GM18867 (cell line): ENCODE results near the gene ELOVL2.
"Not testable (repeated sequence)": the region's sequence is repeated elsewhere in the genome, so short reads cannot be mapped to it uniquely, and the experiment has no call there.

ENCODE experiments used
- ATAC-seq: cut with Tn5 transposase; IDR thresholded peaks from one replicate; pipeline ENCODE4 v1.9.1; 2021; ENCODE audit warnings: mild to moderate bottlenecking, moderate library complexity; ENCODE audit not compliant: unreplicated experiment

Gene ELOVL2

GRCh38 chr6:10993896-10994295 is 50.2 kb downstream of the ELOVL2 start:
- ATAC-seq = no peak

DNA sequence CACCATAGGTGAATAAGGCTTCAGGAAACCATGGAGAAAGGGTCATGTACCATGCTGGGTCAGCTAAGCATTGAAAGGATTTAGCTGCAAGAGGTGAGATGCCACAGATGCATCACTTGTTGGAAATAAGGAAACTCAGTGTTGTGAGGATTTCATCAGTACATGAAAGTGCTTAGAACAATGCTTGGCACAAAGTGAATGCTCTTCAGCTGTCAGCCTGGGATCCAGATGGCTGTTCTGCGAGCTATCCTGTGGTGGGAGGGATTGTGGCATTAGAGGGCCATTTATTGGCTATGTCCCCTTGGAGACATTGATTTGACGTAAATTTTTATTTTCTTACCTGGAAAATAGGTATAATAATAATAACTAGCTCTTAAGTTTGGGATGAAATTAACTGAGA is 53.0 kb downstream of the ELOVL2 start:
- no peak for ATAC-seq

- ATAC-seq = no peak
Measured at GRCh38 chr6:10989587-10989986, 54.5 kb downstream of the ELOVL2 start.

- not testable (repeated sequence) for ATAC-seq
Measured at GRCh38 chr6:10984959-10985358, 59.1 kb downstream of the ELOVL2 start.

DNA sequence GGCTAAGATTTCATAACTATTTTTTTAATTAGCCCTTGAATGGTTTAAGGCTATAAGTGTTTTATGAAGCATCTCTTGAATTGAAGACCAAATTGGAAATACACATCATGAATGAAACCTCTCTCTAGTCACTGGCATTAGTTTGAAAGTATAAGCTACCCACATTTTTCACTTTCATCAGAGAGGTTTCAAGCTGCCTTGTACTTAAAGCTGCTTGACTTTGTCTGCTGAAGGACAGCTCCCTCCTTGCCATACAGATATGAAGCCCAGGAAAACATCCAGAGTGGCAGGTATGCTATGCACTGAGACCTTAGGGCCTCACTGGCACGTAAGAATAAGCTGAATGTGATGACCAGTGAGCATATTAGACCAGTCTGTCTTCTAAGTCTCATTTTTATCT is 62.7 kb downstream of the ELOVL2 start:
- no peak for ATAC-seq

- ATAC-seq = no peak
Measured at GRCh38 chr6:10979603-10980002, 64.5 kb downstream of the ELOVL2 start.

DNA sequence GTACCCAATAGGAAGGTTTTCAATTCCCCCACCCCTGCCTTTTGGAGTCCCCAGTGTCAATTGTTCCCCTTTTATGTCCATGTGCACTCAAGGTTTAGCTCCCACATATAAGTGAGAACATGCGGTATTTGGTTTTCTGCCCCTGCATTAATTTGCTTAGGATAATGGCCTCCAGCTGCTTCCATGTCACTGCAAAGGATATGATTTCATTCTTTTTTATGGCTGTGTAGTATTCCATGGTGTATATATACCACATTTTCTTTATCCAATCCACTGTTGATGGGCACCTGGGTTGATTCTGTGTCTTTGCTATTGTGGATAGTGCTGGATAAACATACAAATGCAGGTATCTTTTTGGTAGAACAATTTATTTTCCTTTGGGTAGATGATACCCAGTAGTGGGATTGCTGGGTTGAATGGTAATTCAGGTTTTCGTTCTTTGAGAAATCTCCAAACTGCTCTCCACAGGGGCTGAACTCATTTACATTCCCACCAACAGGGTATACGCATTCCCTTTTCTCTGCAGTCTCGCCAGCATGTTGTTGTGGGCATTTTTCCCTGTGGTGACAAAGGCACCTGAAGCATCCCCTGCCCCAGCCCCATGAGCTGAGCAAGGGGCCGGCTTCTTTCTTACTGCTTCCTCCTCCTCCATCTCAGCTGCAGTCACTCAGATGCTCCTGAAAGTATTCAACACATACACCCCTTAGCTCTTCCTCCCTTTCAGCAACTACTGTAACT is 66.7 kb downstream of the ELOVL2 start:
- ATAC-seq = no peak

- ATAC-seq = no peak
Measured at GRCh38 chr6:10976571-10976970, 67.5 kb downstream of the ELOVL2 start.

DNA sequence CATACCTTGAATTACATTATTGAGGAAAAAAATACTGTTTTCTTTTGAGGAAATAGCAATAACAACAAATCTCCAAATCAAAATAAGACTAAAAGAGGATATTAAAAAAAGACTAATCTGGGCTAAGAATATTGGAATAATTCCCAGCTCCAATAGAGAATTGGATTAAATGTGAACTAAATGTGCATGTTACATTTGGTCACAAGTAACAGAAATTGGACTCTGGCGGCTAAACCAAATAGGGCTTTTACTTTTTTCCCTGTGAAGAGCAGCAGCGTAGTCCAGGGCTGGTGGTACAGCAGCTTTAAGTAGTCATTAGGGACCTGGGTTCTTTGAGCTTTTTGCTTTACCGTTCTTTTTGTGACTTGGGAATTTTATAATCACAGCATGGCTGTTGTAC is 71.9 kb downstream of the ELOVL2 start:
- ATAC-seq = no peak

- no peak for ATAC-seq
Measured at GRCh38 chr6:10970731-10971130, 73.4 kb downstream of the ELOVL2 start.

DNA sequence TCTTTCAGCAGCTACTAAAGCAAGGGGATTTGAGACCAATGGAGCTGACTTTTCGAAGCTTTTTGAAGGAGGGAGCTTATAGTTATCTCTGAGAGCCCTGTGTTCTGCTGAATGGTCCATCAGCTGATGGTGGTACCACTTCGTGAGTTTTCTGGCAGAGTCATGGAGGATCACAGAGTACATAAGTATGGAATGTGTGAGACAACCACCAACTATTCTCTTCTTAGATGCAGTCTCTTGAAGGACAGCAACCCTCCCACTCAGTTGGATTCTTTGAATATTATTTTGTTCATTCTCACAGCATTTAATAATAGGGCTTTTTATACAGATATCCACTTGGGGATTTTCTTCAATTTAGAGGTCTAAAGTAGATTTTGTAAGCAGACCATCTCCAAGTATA is 75.3 kb downstream of the ELOVL2 start:
- ATAC-seq = no peak

GRCh38 chr6:10964684-10965083 is 79.4 kb downstream of the ELOVL2 start:
- peak; percentile 87 for ATAC-seq

DNA sequence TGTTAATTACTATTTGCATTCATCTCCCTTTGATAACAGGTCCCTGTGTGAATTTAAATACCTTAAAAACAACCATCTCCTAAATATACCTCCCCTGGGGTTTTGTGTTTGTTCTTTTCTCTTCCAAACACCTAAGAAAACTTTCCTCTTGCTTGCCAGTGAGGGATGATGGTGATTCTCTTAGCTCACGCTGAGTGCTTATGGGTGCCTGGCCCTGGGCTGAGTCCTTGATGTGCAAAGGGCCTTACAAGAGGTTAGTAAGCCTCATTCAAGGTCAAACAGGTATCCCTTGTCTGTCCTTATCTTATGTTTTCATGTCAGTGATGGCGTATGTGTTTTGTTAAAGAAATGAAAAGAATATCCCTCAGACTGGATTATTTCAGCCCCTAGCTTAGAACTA is 81.0 kb downstream of the ELOVL2 start:
- no peak for ATAC-seq

GRCh38 chr6:10962673-10963072 is 81.4 kb downstream of the ELOVL2 start:
- ATAC-seq = no peak

DNA sequence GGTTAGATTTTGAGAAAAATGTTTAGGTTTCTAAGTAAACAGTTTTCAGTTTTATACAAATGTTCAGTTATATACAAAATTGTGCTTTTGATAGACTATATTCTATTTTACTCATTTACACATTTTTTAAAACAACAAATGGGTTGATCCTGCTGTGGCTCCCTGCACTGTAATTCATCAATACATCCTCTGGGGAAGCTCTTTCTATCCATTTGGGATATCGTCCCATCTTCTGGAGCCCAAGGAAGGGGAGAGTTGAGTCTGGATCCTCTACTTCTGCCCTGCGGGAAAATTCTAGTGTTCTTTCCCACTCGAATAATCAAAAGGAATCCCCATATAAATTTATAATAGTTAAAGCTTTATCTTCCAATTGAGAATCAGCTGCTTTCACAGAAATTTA is 82.3 kb downstream of the ELOVL2 start:
- ATAC-seq = no peak

DNA sequence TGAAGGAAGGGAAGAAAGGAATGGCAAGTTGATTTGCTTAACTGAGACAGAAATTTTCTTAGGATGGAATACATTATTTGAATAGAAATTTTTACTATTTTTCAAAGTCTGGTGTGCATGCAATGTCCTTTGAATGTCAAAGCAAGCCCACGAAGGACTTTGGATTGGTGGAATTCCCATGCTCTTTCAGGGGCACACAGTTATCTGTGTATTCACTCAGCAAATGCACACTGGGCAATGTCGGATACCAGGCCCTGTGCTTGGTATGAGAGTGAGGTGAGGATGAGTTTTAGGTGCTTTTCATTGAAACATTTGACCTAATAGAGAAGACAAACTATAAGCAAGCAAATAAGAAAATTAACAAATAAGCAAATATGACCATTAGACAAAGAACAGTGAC is 83.9 kb downstream of the ELOVL2 start:
- no peak for ATAC-seq

DNA sequence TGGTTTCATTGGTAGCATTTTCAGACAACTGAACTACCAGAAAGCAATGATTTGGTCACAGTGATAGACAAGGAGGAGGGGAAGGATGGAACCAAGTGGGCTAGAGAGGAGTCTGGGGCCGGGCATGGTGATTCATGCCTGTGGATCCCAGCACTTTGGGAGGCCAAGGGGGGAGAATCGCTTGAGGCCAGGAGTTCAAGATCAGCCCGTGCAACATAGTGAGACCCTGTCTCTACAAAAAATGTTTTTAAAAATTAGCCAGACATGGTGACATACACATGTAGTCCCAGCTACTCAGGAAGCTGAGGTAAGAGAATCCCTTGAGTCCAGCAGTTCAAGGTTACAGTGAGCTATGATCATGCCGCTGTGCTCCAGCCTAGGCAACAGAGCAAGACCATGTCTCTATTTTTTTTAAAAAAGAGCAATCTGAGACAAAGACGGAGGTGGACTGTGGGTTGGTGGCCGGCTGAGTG is 86.7 kb downstream of the ELOVL2 start:
- ATAC-seq = no peak

GRCh38 chr6:10956776-10957175 is 87.3 kb downstream of the ELOVL2 start:
- ATAC-seq = no peak

- peak; percentile 91 for ATAC-seq
Measured at GRCh38 chr6:10954590-10955010, 89.5 kb downstream of the ELOVL2 start.

DNA sequence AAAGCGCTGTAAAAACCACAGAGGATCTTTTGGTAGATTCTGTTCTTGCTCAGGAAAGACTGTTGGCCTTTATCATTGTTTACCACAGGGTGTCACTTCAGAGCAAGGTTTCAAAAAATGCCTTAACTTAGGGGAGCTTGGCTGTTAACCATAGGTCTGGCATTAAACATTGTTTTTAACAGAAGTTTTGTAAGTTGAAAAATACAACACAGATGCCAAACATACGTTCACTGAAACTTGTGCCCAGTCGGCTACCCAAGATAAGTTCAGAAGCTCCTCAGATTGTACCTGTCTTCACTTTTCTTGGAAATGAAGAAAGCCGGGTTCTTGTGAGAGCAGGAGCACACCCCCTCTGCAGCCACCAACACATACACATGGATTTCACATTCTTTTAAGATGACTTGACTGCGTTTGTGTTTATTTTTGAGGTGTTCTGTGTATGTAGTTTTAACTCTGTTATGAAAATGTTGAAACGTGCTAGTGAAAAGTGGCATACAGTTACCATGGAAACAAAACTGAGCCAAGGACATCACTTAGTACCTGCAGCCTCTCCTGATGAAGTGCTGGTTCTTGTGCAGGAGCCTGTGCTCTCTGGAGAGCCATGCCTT is 92.3 kb downstream of the ELOVL2 start:
- no peak for ATAC-seq

DNA sequence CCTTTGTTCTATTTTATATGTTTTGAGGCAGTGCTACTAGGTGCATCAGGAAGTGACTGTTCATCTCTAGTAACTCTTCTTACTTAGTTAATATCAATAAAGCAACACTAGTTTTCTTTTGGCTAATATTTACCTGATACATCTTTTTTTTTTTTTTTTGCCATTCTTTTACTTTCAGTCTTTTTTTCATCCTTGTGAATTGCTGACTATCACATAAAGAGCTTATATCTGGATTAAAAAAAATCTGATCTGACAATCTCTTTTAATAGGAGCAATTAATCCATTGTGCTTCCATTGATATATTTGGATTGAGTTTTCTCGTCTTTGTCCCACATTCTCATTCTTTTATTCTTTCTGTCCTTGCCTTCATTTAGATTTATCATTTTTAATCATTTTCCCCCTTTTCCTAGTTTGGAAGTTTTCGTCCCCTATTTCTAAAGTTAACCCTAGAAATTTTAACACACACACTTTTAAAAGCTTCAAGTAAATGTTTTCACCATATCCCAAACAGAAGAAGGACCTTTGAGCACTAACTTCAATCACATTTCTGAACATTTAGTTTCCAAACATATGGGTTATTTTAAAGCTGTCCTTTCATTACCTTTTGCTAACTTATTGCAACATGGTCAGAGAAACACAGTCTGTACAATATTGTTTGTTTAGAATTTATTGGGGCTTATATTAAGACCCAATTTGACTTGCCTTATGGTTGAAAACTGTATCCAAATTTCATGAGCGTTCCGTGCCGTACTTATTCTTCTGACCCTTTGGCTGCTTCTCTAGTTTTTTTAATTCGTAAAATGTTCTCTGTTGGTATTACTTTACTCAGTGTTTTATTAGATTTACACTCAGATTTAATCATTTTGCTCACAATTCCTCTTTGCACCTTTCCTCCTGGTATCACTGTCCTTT is 94.3 kb downstream of the ELOVL2 start:
- no peak for ATAC-seq

DNA sequence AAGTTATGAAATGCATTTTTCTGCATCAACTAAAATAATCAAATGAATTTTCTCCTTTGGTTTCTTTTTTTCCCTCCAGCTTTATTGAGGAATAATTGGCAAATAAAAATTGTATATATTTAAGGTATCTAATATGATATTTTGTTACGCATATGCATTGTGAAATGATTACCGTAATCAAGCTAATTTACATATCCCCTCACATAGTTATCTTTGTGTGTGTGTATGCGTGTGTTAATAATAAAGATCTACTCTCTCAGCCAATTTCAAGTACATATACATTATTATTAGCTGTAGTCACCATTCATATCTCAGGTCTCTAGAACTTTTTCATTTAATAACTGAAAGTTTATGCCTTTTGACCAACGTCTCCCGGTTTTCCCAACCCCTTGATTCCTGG is 96.1 kb downstream of the ELOVL2 start:
- no peak for ATAC-seq
